SK-N-SH (cell line): ENCODE data around the gene STAG3. TPM values are rescaled to one million over a fixed set of nuclear protein-coding genes. Genes with fewer than 3 reads are reported as not detected.
"Not testable (repeated sequence)": the region's sequence is repeated elsewhere in the genome, so short reads cannot be mapped to it uniquely, and the experiment has no call there.

Experiments
- CTCF ChIA-PET: fragments of 300-600, 350-600 bp; formaldehyde crosslinking; extraction: SDS; loops from one replicate; lab custom pipeline; 2021; lab: Yijun Ruan, JAX
- POLR2A ChIA-PET: fragments of 350-600 bp; sonication (Branson Sonifier 250); formaldehyde crosslinking; extraction: SDS; loops from one replicate; lab custom pipeline; 2020; ENCODE audit warnings: antibody characterized with exemption, inconsistent platforms; lab: Yijun Ruan, JAX
- DNase-seq: peaks from one replicate; pipeline ENCODE4 v3.0.0; 2012
- H2AFZ ChIP-seq: fragments of 200-600 bp; sonication (generic); 2 replicates; pipeline ENCODE4 v1.8.1; 2016; ENCODE audit warnings: antibody characterized with exemption, mild to moderate bottlenecking, low read depth
- H3F3A ChIP-seq: fragments of 200-600 bp; sonication (generic); replicated peaks from 2 replicates; pipeline ENCODE3; 2016; ENCODE audit warnings: antibody characterized with exemption, mild to moderate bottlenecking; ENCODE audit not compliant: insufficient read depth
- H3K27ac ChIP-seq, 2 experiments: fragments of 200-500 bp in 1 of 2; fragments of 200-600 bp in 1 of 2; sonication (Bioruptor generic) in 1 of 2; sonication (generic), shearing (Covaris generic) in 1 of 2; 2 replicates each; pipeline versions ENCODE4 v1.5.1 to v1.6.1; 2014 to 2016; ENCODE audit warnings: low read depth in 2 of 2, inconsistent platforms in 1 of 2, low read length in 1 of 2, mild to moderate bottlenecking in 1 of 2, mixed read lengths in 1 of 2
- H3K27me3 ChIP-seq: fragments of 200-600 bp; sonication (generic), shearing (Covaris generic); 2 replicates; pipeline ENCODE4 v1.6.1; 2016; ENCODE audit warnings: mixed run types; ENCODE audit not compliant: insufficient read depth
- H3K36me3 ChIP-seq, 2 experiments: fragments of 200-500 bp in 1 of 2; fragments of 200-600 bp in 1 of 2; sonication (Bioruptor generic) in 1 of 2; sonication (generic) in 1 of 2; replicated peaks in 1 of 2; 2 replicates each; pipeline versions ENCODE3 to v1.5.1; 2014 to 2016; ENCODE audit warnings: low read length in 1 of 2, mild to moderate bottlenecking in 1 of 2; ENCODE audit not compliant: insufficient read depth in 2 of 2, control insufficient read depth in 1 of 2
- H3K4me1 ChIP-seq, 2 experiments: fragments of 200-500 bp in 1 of 2; fragments of 200-600 bp in 1 of 2; sonication (Bioruptor generic) in 1 of 2; sonication (generic), shearing (Covaris generic) in 1 of 2; 2 replicates each; pipeline versions ENCODE4 v1.5.1 to v1.6.1; 2014 to 2016; ENCODE audit warnings: low read depth in 1 of 2, low read length in 1 of 2, mixed run types in 1 of 2; ENCODE audit not compliant: insufficient read depth in 2 of 2, control insufficient read depth in 1 of 2
- H3K4me2 ChIP-seq: fragments of 200-600 bp; sonication (generic), shearing (Covaris generic); 2 replicates; pipeline ENCODE4 v1.6.1; 2017; ENCODE audit warnings: mixed run types
- H3K4me3 ChIP-seq, 2 experiments: fragments of 200-500 bp in 1 of 2; fragments of 200-600 bp in 1 of 2; sonication (Bioruptor generic) in 1 of 2; sonication (generic), shearing (Covaris generic) in 1 of 2; 2 replicates each; pipeline versions ENCODE4 v1.5.1 to v1.8.1; 2014 to 2016; ENCODE audit warnings: low read depth in 2 of 2, inconsistent platforms in 1 of 2, low read length in 1 of 2, mild to moderate bottlenecking in 1 of 2, mixed read lengths in 1 of 2, moderate library complexity in 1 of 2
- H3K79me2 ChIP-seq: fragments of 200-600 bp; sonication (generic); 2 replicates; pipeline ENCODE4 v1.8.1; 2017; ENCODE audit warnings: mild to moderate bottlenecking; ENCODE audit not compliant: insufficient read depth
- H3K9ac ChIP-seq: fragments of 200-600 bp; sonication (generic); 2 replicates; pipeline ENCODE4 v1.6.1; 2017; ENCODE audit warnings: mixed run types
- H3K9me2 ChIP-seq: fragments of 200-600 bp; sonication (generic); 2 replicates; pipeline ENCODE4 v1.6.1; 2017; ENCODE audit warnings: mixed run types
- H3K9me3 ChIP-seq: fragments of 200-600 bp; sonication (generic); 2 replicates; pipeline ENCODE4 v1.6.1; 2017; ENCODE audit warnings: mixed run types, mild to moderate bottlenecking, moderate library complexity
- H4K20me1 ChIP-seq: fragments of 200-600 bp; sonication (generic); 2 replicates; pipeline ENCODE4 v1.6.1; 2017; ENCODE audit warnings: mild to moderate bottlenecking, mixed run types; ENCODE audit not compliant: insufficient read depth
- CTCF ChIP-seq: fragments of 200-600 bp; sonication (generic); IDR thresholded peaks from 2 replicates; pipeline ENCODE4 v1.6.1; 2017; ENCODE audit warnings: antibody characterized with exemption, mild to moderate bottlenecking, moderate library complexity
- FOSL2 ChIP-seq: IDR thresholded peaks from 2 replicates; pipeline ENCODE4 v1.4.0; 2012; ENCODE audit warnings: low read depth, mild to moderate bottlenecking, moderate library complexity, borderline replicate concordance
- FOXM1 ChIP-seq: IDR thresholded peaks from 2 replicates; pipeline ENCODE4 v1.4.0; 2012; ENCODE audit warnings: low read depth, mild to moderate bottlenecking
- JUND ChIP-seq: IDR thresholded peaks from 2 replicates; pipeline ENCODE4 v1.4.0; 2012
- NFIC ChIP-seq: IDR thresholded peaks from 2 replicates; pipeline ENCODE4 v1.4.0; 2012; ENCODE audit warnings: borderline replicate concordance
- NRF1 ChIP-seq: IDR thresholded peaks from 2 replicates; pipeline ENCODE4 v1.6.1; 2012; ENCODE audit warnings: low read depth, mild to moderate bottlenecking, low read length
- RAD21 ChIP-seq: IDR thresholded peaks from 2 replicates; pipeline ENCODE4 v1.6.1; 2012; ENCODE audit warnings: mild to moderate bottlenecking, low read length
- RCOR1 ChIP-seq: fragments of 150-350 bp; IDR thresholded peaks from 2 replicates; pipeline ENCODE4 v1.6.1; 2017; ENCODE audit warnings: antibody characterized with exemption, low read length
- RFX5 ChIP-seq: IDR thresholded peaks from 2 replicates; pipeline ENCODE4 v1.6.1; 2012; ENCODE audit warnings: mild to moderate bottlenecking, improper control_type of control experiment, low read length
- RXRA ChIP-seq: IDR thresholded peaks from 2 replicates; pipeline ENCODE4 v1.4.0; 2012; ENCODE audit warnings: low read depth, mild to moderate bottlenecking, borderline replicate concordance
- SIN3A ChIP-seq: IDR thresholded peaks from 2 replicates; pipeline ENCODE4 v1.6.1; 2012; ENCODE audit warnings: low read depth, mild to moderate bottlenecking, low read length, moderate library complexity, borderline replicate concordance
- SMC3 ChIP-seq: IDR thresholded peaks from 2 replicates; pipeline ENCODE4 v1.6.1; 2012; ENCODE audit warnings: low read depth, low read length, improper control_type of control experiment
- TAF1 ChIP-seq: IDR thresholded peaks from 2 replicates; pipeline ENCODE4 v1.6.1; 2012; ENCODE audit warnings: low read depth, mild to moderate bottlenecking, low read length, moderate library complexity, borderline replicate concordance
- USF1 ChIP-seq: IDR thresholded peaks from 2 replicates; pipeline ENCODE4 v1.4.0; 2012; ENCODE audit warnings: low read depth, borderline replicate concordance
- WGBS: methylation state at CpG from one replicate; pipeline ENCODE4 v1.1.6; 2017; ENCODE audit warnings: low lambda C conversion rate; 5-methylcytosine and 5-hydroxymethylcytosine counted together
- polyA plus RNA-seq, 3 experiments: library from polyadenylated mRNA; depleted of rRNA; stranded (reverse); fragments of >200 nt; gene quantifications; 2 replicates each; pipeline ENCODE4 v1.2.3, GENCODE V29; 2012
- TF ChIP-seq, protein P1 (sequence below): IDR thresholded peaks from 2 replicates; pipeline ENCODE4 v1.4.0; 2012; ENCODE audit warnings: low read depth
- TF ChIP-seq, protein P2 (sequence below): fragments of 150-350 bp; IDR thresholded peaks from 2 replicates; pipeline ENCODE4 v1.6.1; 2016; ENCODE audit warnings: mild to moderate bottlenecking, low read depth, low read length

Gene STAG3
- polyA plus RNA-seq, 1 of the 3 experiments (the other 2 are of a cell fraction), result 0.10 TPM

DNA sequence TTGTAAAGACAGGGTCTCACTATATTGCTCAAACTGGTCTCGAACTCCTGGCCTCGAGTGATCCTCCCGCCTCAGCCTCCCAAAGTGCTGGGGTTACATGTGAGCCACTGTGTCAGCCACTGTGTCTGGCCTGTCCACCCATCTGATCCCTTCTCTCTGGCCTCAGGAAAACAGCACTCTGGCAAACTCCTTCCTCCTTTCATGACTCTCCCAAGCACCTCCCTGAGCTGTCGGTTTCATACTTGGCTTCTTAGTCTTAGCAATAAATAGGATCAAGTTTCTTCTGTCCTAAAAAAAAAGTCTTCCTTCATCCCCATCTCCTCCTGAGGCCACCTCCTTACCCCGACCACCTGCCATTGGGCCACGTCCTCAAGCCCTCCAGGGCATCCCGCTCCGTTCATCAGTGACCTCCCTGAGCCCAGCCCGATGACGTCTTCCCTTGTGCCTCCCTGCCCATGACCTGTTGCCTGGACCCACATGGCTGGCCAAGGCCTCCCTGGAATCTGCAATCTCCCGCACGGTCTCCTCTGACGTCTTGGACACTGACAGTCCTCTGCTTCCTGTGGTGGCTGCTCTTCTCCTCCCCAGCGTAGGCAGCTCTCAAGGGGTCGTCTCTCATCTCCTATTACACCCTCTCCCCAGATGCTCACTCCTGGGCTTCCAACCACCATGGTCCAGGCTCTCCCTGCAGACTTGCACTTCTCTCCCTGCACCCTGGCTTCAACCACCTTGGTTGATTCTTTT is 68.6 kb downstream of the STAG3 start:
- 78% methylated on average over 15 of the region's 15 CpGs for WGBS
- H3K36me3 ChIP-seq, result not testable (repeated sequence)
- DNase-seq, result peak; percentile 10

GRCh38 chr7:100246865-100247137 is 69.1 kb downstream of the STAG3 start:
- H3K9me2 ChIP-seq, H3K4me3 ChIP-seq, CTCF ChIA-PET, H3F3A ChIP-seq, H2AFZ ChIP-seq, H3K4me1 ChIP-seq, H3K27me3 ChIP-seq, H3K36me3 ChIP-seq, POLR2A ChIA-PET, H3K9ac ChIP-seq, H3K27ac ChIP-seq, DNase-seq, H3K9me3 ChIP-seq, H3K4me2 ChIP-seq: not testable (repeated sequence)
- H3K79me2 ChIP-seq, result peaks cover 12% of the 10 kb centered on the region; the same call in 1 of the 2 replicates
- 82% methylated on average over 9 of the region's 9 CpGs for WGBS
- H4K20me1 ChIP-seq, result peaks cover 39% of the 10 kb centered on the region

More for the DNA sequence above, 68.6 kb downstream of the STAG3 start:
- H3K4me2 ChIP-seq, CTCF ChIA-PET, H2AFZ ChIP-seq, H3K9ac ChIP-seq, H3K9me3 ChIP-seq, POLR2A ChIA-PET, H3K4me1 ChIP-seq, H3K27ac ChIP-seq, H3F3A ChIP-seq, H3K27me3 ChIP-seq, H3K4me3 ChIP-seq, H3K9me2 ChIP-seq: not testable (repeated sequence)
- Histone ChIP-seq H3K79me2 (peaks cover 12% of the 10 kb centered on the region; the same call in 1 of the 2 replicates), H4K20me1 (peaks cover 39% of the 10 kb centered on the region)

GRCh38 chr7:100247152-100247757 is 69.5 kb downstream of the STAG3 start:
- Histone ChIP-seq H3K9me2 (no peaks in the 10 kb centered on the region), H3K79me2 (peaks cover 12% of the 10 kb centered on the region; the same call in 1 of the 2 replicates), H3F3A (no peaks in the 10 kb centered on the region), H2AFZ (no peak overlapping the region), H3K27me3 (no peaks in the 10 kb centered on the region), H3K4me1 (0 out of 4 replicates have a peak, but pooled peaks cover 0 to 8% of the 10 kb centered on the region in 2 experiments), H3K9ac (no peak overlapping the region), H3K36me3 (no peaks in the 10 kb centered on the region), H3K4me3 (no peak overlapping the region; a peak in 1 of 4 replicates), H4K20me1 (peaks cover 39% of the 10 kb centered on the region), H3K27ac (no peak overlapping the region), H3K4me2 (no peak overlapping the region), H3K9me3 (no peaks in the 10 kb centered on the region)
- ChIA-PET CTCF (no interaction called here), POLR2A (no interaction called here)
- DNase-seq, result peak; percentile 48
- WGBS, result 41% methylated on average over 10 of the region's 11 CpGs
- no peak for TF ChIP-seq USF1
- TF ChIP-seq JUND, result peak; percentile 75; the same call in 1 of the 2 replicates
- peak; percentile 60; the same call in 1 of the 2 replicates for TF ChIP-seq RXRA
- TF ChIP-seq, protein P1, sequence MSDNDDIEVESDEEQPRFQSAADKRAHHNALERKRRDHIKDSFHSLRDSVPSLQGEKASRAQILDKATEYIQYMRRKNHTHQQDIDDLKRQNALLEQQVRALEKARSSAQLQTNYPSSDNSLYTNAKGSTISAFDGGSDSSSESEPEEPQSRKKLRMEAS, result peak; percentile 81
- peak; percentile 24; the same call in 1 of the 2 replicates for TF ChIP-seq CTCF
- no peak for TF ChIP-seq NRF1
- TF ChIP-seq, protein P2, sequence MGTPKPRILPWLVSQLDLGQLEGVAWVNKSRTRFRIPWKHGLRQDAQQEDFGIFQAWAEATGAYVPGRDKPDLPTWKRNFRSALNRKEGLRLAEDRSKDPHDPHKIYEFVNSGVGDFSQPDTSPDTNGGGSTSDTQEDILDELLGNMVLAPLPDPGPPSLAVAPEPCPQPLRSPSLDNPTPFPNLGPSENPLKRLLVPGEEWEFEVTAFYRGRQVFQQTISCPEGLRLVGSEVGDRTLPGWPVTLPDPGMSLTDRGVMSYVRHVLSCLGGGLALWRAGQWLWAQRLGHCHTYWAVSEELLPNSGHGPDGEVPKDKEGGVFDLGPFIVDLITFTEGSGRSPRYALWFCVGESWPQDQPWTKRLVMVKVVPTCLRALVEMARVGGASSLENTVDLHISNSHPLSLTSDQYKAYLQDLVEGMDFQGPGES, result no peak
- 0 out of 2 replicates have a peak, but pooled peaks have one; percentile 43 for TF ChIP-seq SIN3A
- no peak for TF ChIP-seq FOXM1
- no peak for TF ChIP-seq RCOR1
- TF ChIP-seq NFIC, result peak; percentile 98
- no peak for TF ChIP-seq RFX5
- no peak for TF ChIP-seq SMC3
- TF ChIP-seq RAD21, result no peak
- TF ChIP-seq FOSL2, result peak; percentile 88
- peak; percentile 44; the same call in 1 of the 2 replicates for TF ChIP-seq TAF1
